Non-pigmented ciliary epithelial cell (primary cell): ENCODE data around the gene FAM200C.

Source experiments
- DNase-seq: peaks from one replicate; pipeline ENCODE4 v3.0.0-alpha.2; 2010; ENCODE audit warnings: low read depth

FAM200C gene

DNA sequence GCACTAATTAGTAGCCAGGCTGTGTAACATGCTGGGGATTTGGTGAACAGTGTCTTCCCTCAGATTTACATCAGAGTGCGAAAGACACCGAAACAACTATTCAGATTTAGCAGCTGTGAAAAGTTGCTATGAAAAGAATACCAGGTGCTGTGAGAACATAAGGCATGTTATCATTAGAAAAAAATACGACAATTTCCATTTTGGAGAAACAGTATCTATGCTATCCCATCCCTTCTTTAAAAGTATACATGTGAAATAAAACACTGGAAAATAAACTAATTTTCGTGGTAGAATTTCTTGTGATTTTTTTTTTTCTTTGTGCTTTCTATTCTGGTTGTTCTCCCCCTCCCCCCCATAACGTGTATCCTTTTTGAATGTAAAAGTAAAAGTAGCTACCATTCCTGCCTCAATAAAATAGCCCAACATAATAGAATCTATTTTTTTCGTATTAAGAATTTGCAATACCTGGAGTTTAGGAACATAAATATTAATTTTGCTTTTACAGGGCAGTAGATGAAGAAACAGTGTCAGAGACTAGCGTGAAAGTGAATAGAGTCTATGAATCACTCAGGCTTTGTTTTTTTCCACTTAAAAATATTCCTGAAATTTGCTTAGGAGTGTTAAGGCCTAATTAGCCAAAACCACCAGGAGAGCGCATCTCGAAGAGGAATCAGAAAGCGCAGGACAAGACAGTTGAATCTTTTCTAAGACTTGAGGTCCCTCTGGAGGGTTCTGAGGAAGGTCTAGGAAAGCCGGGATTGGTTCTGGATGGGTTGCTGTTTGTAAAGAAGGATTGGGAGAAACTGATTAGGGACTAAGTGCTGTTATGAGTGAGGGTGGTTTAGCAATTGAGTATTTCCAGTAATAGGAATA lies 19.8 kb upstream of the FAM200C start:
- DNase-seq: no peak

DNA sequence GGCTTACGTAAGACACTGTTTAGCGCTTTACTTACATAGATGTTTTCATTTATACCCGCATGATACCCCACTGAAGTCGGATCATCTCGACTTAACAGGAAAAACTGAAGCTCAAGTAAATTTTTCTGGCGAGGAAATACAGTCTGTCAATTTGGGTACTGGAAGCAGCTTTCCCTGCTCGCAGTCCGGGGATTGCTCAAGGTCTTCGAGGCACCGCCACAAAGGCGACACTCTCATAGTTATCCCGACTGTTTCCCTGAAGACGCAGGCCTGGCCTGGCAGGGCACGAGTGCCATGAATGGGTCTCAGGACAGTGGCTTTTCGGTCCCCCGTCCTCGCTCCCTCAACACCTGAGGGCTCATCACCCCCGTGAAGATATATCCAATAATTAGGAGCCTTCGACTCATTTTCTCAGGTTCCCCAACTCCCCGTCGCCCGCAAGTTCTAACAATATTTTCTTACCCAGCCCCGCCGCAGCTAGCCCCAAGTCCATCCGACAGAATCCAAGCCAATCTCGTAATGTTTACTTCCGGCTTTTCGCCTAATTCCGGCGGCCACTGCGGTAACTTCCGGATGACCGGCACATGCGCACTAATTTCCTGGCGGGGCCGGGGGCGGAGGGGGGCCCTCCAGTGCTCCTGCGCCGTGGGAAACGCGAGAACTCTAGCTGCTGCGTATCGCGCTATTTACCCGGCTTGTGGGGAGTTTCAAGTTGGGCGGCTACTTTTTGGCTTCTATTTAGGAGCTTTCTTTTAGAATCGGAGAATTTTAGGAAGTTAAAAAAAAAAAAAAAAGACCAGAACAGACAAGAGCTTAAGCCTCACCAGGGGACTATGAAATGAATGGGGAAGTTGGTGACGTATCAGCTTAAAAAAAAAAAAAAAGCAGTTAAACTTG lies 19.0 kb upstream of the FAM200C start, which contains the start of gene SLU7:
Gene SLU7, minus strand, starts transcription at position 521 of the 897 bp plus-strand sequence. CDS start 3,787 bp downstream, outside the sequence.
- DNase-seq: peak; percentile 78

DNA sequence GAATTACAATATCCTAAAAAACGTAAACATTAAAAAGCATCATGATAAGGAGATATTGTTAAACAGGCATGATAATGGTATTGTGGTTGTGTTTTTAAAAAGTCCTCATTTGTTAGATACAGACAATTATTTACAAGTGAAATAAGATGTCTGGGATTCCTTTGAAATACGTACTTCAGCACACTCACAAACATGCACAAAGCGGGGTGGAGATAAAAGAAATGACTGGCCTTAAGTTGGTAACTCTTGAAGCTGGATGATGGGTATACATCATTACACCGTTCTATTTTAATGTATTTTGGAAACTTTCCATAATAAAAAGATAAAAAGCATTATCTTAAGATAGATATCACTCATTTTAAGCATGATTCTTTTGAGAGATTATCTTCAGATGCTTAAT lies 1.0 kb downstream of the FAM200C start:
- DNase-seq: no peak

DNA sequence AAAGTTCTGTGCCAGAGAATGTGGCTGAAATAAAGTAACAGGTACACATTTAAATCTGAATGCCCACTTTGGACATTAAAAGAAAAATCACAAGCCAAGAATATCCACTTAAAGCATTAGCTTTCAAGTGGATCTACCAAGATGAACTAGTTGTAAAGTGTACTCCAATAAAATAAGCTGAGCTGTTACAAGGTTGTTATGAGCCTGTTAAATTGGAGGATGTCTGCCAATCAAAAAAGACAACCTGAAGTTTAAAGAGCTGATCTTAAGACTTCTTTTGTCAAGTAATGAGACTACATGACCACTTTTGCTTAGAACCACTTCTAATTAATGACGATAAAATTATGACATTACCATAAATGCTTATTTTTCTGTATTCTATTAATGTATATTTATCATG lies 2.4 kb downstream of the FAM200C start:
- DNase-seq: no peak

DNA sequence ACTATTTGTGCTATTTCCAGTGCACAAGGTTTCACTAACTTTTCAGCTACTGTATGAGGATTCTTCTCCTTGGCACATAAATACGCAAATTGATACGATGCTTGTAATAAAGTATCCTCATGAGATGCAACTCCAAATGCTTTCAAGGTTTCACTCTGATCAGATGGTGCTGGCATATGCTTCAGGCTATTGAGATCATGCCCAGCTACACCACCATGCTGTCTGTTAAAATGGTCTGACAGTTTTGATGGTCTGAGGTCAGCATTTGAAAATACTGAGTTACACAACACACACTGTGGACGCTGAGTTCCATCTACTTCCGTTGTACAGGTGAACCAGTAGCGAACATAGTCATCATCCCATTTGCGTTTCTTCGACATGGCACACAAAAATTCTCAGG lies 4.7 kb downstream of the FAM200C start:
- no peak for DNase-seq

DNA sequence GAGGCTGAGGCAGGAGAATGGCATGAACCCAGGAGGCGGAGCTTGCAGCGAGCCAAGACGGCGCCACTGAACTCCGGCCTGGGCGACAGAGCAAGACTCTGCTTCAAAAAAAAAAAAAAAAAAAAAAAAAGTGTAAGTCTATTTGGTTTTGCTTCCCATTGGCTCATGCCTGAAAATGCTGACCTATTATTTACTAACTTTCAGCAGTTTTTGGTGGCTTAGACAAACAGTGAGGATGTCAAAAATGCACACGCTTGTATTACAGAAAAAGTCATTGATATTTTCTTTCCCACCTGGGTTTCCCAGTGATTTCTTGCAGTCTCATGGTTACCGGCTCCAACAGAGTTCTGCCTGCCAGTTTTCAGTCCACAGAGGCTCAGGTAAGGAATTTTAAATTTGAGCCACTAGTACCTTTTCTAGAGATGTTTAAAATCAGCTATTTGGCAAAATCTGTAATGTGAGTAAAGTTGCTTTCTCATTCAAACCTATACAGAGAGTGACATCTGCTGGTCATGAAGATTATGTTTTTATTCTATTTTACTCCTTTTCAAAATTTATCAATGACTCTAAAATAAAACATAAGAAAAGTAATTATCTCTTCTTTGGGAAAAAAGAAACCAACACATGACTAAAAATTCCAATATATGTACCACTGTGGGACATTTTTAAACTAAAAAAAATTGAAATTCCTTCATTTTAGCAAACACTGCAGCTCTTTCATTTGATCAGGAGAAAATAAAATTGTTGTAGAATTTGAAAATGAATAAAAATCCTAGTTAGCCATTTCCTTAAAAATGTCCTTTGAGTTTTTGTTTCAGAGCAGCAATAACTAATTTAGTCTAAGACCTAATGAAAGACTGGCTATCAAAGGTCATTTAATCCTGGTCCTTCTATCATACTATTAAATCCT lies 8.8 kb downstream of the FAM200C start:
- no peak for DNase-seq

DNA sequence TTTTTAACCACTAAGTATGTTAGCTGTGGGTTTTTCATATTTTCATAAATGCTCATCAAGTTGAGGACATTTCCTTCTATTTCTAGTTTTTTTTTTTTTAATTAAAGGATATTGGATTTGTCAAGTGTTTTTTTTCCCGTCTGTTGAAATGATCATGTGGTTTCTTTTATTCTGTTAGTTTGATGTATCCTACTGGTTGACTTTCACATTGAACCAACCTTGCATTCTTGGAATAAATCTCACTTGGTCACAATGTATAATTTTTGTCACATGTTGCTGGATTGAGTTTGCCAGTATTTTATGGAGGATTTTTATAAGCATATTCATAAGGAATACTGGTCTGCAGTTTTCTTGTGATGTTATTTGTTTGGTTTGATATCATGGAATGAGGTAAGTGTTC lies 12.4 kb downstream of the FAM200C start:
- no peak for DNase-seq

DNA sequence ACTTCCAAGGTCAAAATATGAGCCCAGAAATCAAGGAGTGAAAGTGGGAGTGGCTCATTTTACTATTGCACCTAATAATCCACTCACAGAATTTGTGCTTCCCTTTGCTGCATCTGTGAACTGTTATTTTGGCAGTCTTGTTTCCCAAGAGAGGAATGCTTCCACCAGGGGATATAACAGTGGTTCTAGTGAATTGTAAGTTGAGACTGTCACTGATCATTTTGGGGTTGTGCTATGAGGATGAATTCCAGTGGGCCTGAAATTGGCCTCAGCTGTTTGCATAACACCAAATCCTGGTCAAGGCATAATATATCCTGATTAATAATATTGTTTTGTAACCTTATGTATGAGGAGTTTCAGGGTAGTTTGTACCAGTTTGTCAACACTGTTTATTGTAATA lies 14.4 kb downstream of the FAM200C start:
- no peak for DNase-seq

DNA sequence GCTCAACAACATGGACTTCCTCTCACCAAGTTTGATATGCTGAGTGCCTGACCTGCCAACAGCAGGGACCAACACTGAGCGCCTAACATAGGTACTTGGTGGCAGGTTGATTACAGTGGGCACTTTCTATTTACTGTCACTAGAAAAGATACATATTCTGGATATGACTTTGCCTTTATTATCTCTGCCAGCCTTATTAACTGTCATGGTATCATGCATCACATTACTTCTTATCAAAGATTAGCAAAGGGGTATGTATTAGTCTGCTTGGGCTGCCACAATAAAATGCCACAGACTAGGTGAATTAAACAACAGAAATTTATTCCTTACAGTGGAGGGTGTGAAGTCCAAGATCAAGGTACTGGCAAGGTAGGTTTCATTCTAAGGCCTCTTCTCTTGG lies 15.2 kb downstream of the FAM200C start:
- DNase-seq: no peak

DNA sequence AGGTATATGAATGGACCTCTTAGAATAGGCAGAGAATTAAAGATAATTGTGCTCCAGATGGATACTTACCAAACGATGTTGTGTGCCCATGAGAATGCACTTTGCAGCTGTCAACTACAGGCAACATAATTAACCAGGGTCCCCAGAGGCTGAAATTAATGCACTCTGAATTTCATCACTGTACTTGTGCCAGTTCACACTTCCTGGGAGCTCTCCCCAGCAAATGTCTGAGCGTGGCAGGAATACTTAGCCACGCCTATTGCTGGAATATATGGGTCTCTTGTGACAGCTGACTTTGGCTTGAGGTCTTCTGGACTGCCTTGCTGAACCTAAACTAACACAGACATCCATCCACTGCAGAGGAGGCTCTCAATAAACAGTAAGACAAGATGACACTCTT lies 17.5 kb downstream of the FAM200C start:
- DNase-seq: no peak

DNA sequence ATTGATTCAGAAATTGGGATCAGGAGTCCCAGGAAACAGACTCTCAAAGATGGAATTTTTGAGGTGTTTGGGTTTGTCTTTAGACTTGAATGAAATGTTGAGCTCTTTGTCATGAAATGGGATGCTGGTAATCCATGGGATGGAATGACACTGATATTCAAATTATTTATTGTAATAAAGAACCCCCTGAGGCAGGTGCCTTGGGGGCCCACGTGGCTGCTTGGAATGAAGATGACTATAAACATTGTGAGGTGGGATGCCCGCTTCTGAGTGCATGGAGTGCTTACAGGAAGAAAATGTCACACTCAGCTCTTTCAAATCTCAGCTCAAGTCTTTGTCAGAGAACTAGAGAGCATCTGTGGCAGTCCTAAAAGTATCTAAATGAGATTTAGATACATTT lies 19.8 kb downstream of the FAM200C start:
- DNase-seq: no peak

DNA sequence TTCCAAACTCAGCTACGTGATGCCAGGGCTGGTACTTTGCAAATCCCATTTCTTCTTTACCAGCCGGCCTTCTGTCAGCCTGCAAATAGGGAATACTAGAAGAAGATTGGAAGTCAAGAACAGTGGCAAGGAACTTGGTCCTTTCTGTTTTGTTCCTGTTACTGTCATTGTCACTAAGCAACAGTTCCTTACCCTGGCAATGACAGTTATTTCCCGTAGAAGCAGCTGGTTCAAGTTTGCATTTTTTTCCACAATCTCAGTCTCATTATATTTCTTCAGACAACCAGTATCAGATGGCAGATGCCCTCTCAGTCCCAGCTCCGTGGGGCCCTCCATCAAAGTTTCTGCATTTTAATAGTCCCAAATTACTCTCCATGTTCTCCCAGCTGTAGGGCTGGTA lies 20.3 kb downstream of the FAM200C start:
- no peak for DNase-seq

DNA sequence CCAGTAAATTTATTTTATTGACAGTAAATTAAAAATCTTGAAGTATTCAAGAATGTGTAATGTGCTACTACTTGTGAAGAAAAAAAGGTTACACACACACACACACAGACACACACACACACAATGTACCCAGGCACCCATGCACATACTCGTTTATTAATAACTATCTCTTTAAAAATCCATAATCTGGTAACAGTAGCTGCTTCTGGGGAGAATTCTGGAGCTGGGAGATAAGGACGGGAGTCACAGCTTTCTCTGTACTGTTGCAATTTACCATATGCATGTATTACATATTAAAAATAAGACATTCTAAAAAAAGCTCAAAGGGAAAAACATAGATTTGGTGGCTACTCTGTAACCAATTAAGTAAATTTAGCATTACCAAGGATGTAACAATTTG lies 21.5 kb downstream of the FAM200C start:
- DNase-seq: no peak

DNA sequence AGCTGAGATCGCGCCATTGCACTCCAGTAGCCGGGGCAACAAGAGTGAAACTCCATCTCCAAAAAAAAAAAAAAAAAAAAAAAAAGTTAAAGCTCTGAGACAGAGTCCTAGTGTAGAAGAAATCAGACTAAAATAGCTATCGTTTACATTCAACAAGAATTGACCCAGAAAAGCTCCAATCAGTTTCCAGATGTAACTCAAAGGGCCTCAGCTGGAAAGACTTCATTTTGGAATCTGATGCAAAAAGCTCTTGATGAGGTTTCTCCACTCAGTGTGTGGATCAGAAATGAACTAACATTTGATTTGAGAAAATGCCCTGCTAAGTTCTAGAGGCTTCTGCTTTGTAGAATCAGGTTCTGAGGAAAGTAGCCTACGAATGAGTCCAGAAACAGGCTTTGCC lies 22.2 kb downstream of the FAM200C start:
- DNase-seq: no peak

DNA sequence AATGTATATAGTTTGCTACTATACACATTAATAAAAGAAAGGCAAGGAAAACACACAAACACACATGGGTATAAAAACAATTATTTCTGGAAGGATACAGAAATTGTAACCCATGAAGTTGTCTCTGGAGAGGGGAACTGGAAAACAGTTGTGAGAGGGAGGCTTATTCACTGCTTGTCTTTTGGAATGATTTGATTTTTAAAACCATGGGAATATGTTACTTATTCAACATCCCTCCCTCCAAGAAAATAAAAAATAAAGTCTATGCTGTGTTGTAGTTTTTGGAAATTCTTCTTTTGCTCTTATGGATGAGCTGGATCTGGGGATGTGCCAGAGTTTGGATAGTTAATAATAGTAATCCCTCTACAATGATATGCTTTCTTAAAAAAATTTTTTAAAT lies 23.4 kb downstream of the FAM200C start:
- no peak for DNase-seq

DNA sequence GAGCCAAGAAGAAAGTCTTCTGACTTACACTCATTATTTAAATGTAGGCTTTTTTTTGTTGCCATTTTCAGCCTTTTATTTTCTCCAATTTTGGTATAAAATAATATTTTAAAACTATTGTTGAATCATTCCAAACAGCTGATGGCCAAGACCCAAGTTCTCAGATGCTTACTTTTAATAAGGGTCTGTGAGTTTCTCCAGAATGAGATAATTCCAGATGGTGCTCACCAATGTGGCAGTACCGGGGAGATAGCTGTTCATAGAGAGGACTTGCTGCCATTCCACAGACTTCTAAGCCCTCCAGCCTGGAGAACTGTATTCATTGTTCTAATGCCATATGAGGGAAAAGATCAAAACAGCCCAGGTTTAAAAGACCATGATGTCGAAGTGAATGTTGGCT lies 24.2 kb downstream of the FAM200C start:
- no peak for DNase-seq

DNA sequence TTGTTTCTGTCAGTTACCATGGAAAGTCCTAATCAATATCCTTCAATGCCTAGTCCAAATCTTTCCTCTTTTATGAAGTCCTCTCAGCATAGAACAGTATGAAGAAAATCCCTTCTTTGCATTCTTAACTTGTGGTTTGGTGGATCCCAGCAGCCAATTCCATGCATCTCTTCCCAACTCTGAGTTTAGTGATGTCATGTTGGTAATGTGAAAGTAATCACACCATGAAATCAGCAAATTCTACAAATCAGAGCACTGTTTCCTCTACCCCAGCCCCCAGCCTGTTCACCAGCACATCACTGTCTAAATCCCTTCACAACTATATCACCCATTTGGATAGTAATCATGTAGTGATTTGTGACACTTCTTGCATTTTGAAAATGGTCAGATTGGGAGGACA lies 24.7 kb downstream of the FAM200C start:
- DNase-seq: no peak

DNA sequence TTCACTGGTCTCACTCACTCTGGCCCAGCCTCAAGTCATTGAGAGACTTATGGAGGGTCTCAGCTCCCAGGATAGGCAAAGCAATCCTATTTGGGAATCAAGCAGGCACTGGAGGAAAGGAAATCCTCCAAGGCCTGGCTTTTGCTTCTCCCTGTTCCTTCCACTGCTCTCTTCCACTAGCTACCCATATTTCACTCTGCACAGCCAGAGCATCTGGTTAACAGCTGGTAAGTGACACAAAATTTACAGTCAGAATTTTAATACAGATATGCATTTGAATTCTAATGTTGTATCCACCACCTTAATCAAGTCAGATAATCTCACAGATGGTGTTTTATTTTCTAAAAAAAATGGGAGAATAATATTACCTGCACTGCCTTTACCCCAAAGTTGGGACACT lies 28.6 kb downstream of the FAM200C start:
- DNase-seq: no peak

DNA sequence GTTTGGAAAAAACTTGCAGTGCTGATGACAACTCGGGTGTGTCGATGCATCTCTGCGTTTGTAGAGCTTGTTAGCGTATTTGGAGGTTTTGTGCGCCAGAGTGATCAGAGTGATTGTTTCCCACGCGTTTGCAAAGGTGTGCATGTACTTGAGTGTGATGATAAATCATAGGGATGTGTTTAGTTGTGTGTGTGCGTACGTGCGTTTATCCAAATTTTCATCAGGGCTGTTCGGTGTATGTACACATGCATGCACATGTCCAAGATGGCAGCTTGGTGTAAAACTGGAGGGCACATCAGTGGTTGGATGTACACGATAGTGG lies 29.2 kb downstream of the FAM200C start:
- DNase-seq: no peak

DNA sequence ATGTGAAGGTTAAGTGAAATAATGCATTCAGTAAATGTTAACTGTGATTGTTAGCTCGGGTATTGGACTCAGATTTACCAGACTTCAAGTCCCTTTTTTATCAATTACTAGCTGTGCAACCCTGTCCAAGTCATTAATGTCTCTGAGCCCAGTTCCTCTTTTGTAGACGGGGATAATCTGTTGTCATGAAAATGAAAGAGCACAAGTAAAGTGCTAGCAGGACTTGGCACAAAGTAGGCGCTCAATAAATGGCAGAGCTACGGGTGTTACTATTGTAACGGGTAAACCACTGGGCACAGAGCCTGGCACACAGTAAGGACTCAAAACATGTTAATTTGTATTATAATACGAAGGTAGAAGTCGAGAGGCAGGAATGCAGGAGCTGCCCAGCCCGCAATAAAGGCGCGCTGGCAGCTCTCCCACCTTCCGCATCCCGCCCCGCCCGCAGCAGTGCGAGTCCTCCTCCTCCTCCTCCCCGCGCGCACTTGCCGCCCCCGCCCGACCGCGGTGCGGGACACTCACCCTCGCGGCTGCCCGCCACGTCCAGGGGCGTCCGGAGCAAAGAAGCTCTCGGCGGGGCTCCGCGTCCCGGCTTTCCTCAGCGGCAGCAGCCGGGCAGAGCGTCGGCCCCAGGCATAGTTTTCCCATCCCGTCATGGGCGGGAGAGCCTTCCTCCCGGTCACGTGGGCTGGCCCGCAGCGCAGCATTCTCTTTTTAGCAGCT lies 29.7 kb downstream of the FAM200C start, which contains the start of gene C1QTNF2:
Gene C1QTNF2, minus strand, starts transcription at position 637 of the 723 bp plus-strand sequence. CDS start 15,615 bp downstream, outside the sequence.
- DNase-seq: peak; percentile 9

DNA sequence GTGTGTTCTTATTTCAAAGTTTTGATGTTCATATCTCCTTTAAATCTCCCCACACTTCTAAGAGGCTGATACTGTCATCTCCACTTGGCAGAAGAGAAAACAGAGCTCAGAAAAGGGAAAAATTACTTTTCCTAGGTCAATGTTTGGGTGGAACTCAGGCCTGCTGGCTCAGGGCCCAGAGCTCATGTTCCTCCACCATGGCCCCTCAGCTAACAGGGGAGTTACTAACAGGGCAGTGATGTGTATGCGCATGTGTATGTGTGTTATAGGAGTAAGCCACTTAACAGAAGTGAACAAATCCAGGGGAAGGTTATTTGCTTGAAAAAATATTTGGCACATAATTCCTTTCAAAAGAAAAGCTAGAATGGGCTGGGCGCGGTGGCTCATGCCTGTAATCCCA lies 32.0 kb downstream of the FAM200C start:
- no peak for DNase-seq
